ENCODE data around the gene TXNL1. TPM values are rescaled to one million over a fixed set of nuclear protein-coding genes. Genes with fewer than 3 reads are reported as not detected.

The TXNL1 gene
- total and polyA plus RNA-seq, 4 donors = 49.8 to 76.7 (median 56.0) TPM

GRCh38 chr18:56651771-56652092 lies 13.3 kb upstream of the TXNL1 start:
- Histone ChIP-seq H3K4me1 (ENCODE audit: control insufficient read depth in 5 of 5, insufficient read depth in 5 of 5, low read length in 5 of 5) (peaks cover 0 to 9% (median 3%) of the 10 kb centered on the region in 5 donors), H3K9me3 (ENCODE audit: control insufficient read depth in 4 of 4, insufficient read depth in 3 of 4, low read length in 3 of 4) (no peaks in the 10 kb centered on the region), H3K4me3 (peak overlapping the region; percentile 86), H3K27ac (ENCODE audit: low read depth in 1 of 2, low read length in 1 of 2) (peak overlapping the region; percentile 85 to 93), H3K27me3 (ENCODE audit: control insufficient read depth in 3 of 3, insufficient read depth in 3 of 3, low read length in 2 of 3) (no peaks in the 10 kb centered on the region), H3K9ac (ENCODE audit: insufficient read depth in 1 of 2, low read length in 2 of 2) (peak overlapping the region; percentile 37 to 80), H3K36me3 (ENCODE audit: control insufficient read depth in 4 of 4, insufficient read depth in 4 of 4, low read length in 4 of 4) (peaks cover 0 to 2% (median 0%) of the 10 kb centered on the region in 4 donors)
- ATAC-seq (ENCODE audit: insufficient read depth, low FRiP score) (no peak), DNase-seq (no peak)
- no peak for TF ChIP-seq CTCF (IDR thresholded peaks at IDR 0.05; ENCODE audit: control extremely low read depth, extremely low read depth)
- WGBS, 2 donors = 9 to 11% methylated on average over 5 of the region's 5 CpGs

GRCh38 chr18:56650944-56651770 lies 12.8 kb upstream of the TXNL1 start, which contains the start of gene WDR7:
WDR7 (plus strand) TSS chr18:56651359; CDS start chr18:56672516, 21,157 bp downstream.
- H3K27ac ChIP-seq (ENCODE audit: low read depth in 1 of 2, low read length in 1 of 2) = peak within 1 kb of the TSS; percentile 85 to 93
- WGBS, 2 donors = 0 to 1% methylated on average over 47 of the region's 47 CpGs
- H3K4me1 ChIP-seq (ENCODE audit: control insufficient read depth in 5 of 5, insufficient read depth in 5 of 5, low read length in 5 of 5) = peaks cover 0 to 9% (median 3%) of the 10 kb centered on the region in 5 donors
- no peak for TF ChIP-seq CTCF (IDR thresholded peaks at IDR 0.05; ENCODE audit: control extremely low read depth, extremely low read depth)
- DNase-seq (peak; percentile 97 to 98 (median 98)), ATAC-seq (ENCODE audit: insufficient read depth, low FRiP score) (peak; percentile 99)
- H3K9ac ChIP-seq (ENCODE audit: insufficient read depth in 1 of 2, low read length in 2 of 2) = peak within 1 kb of the TSS; percentile 37 to 80
- no peaks in the 10 kb centered on the region for H3K9me3 ChIP-seq (ENCODE audit: control insufficient read depth in 4 of 4, insufficient read depth in 3 of 4, low read length in 3 of 4)
- H3K27me3 ChIP-seq (ENCODE audit: control insufficient read depth in 3 of 3, insufficient read depth in 3 of 3, low read length in 2 of 3) = no peaks in the 10 kb centered on the region
- peak within 1 kb of the TSS; percentile 86 for H3K4me3 ChIP-seq
- H3K36me3 ChIP-seq (ENCODE audit: control insufficient read depth in 4 of 4, insufficient read depth in 4 of 4, low read length in 4 of 4) = peaks cover 0 to 2% (median 0%) of the 10 kb centered on the region in 4 donors

- peaks cover 0 to 2% (median 0%) of the 10 kb centered on the region in 4 donors for H3K36me3 ChIP-seq (ENCODE audit: control insufficient read depth in 4 of 4, insufficient read depth in 4 of 4, low read length in 4 of 4)
- no peak for ATAC-seq (ENCODE audit: insufficient read depth, low FRiP score)
- H3K9me3 ChIP-seq (ENCODE audit: control insufficient read depth in 4 of 4, insufficient read depth in 3 of 4, low read length in 3 of 4) = no peaks in the 10 kb centered on the region
- no peak overlapping the region for H3K4me3 ChIP-seq
- TF ChIP-seq CTCF (IDR thresholded peaks at IDR 0.05; ENCODE audit: control extremely low read depth, extremely low read depth) = no peak
- DNase-seq = no peak
- no peaks in the 10 kb centered on the region for H3K27me3 ChIP-seq (ENCODE audit: control insufficient read depth in 3 of 3, insufficient read depth in 3 of 3, low read length in 2 of 3)
- H3K27ac ChIP-seq (ENCODE audit: low read depth in 1 of 2, low read length in 1 of 2) = no peak overlapping the region
- H3K9ac ChIP-seq (ENCODE audit: insufficient read depth in 1 of 2, low read length in 2 of 2) = no peak overlapping the region
- peaks cover 0 to 9% (median 3%) of the 10 kb centered on the region in 5 donors for H3K4me1 ChIP-seq (ENCODE audit: control insufficient read depth in 5 of 5, insufficient read depth in 5 of 5, low read length in 5 of 5)
- WGBS, 2 donors = 93 to 98% methylated on average over 1 of the region's 1 CpG
Measured at GRCh38 chr18:56649996-56650395, 11.6 kb upstream of the TXNL1 start.

Data from lung (tissue), 12 donors.